Kidney (tissue), 14 donors: ENCODE results near the gene TTC7B. TPM values are rescaled to one million over a fixed set of nuclear protein-coding genes. Genes with fewer than 3 reads are reported as not detected.

Experiments used
- DNase-seq, 5 donors: peaks; one replicate each; pipeline ENCODE4 v3.0.0-alpha.2; 2013 to 2020
- FAIRE-seq: peaks from 2 replicates; lab custom pipeline; 2012; peaks lifted over from hg19 to GRCh38; lab: Jason Lieb, UNC
- H3K27ac ChIP-seq, 2 donors: one replicate each; pipeline ENCODE4 v1.7.0; 2013; ENCODE audit warnings: low read depth in 2 of 2, low read length in 2 of 2, inconsistent platforms in 1 of 2
- H3K27me3 ChIP-seq: one replicate; pipeline ENCODE4 v1.7.1; 2013; ENCODE audit warnings: low read length, inconsistent platforms; ENCODE audit not compliant: control insufficient read depth, insufficient read depth
- H3K36me3 ChIP-seq, 3 donors: one replicate each; pipeline versions ENCODE4 v1.7.0 to v1.7.1; 2013; ENCODE audit warnings: low read length in 3 of 3, control low read depth in 1 of 3, inconsistent platforms in 1 of 3; ENCODE audit not compliant: insufficient read depth in 3 of 3, control insufficient read depth in 2 of 3
- H3K4me1 ChIP-seq, 3 donors: one replicate each; pipeline versions ENCODE4 v1.7.0 to v1.7.1; 2013; ENCODE audit warnings: low read length in 3 of 3, inconsistent platforms in 1 of 3, low read depth in 1 of 3; ENCODE audit not compliant: control insufficient read depth in 2 of 3, insufficient read depth in 2 of 3
- H3K4me3 ChIP-seq, 3 donors: one replicate each; pipeline versions ENCODE4 v1.7.0 to v1.8.1; 2013; ENCODE audit warnings: low read length in 3 of 3, control low read depth in 1 of 3, inconsistent platforms in 1 of 3
- H3K9ac ChIP-seq, 3 donors: one replicate each; pipeline versions ENCODE4 v1.7.0 to v1.7.1; 2013; ENCODE audit warnings: low read length in 3 of 3, control low read depth in 1 of 3, inconsistent platforms in 1 of 3
- H3K9me3 ChIP-seq, 3 donors: one replicate each; pipeline versions ENCODE4 v1.7.0 to v1.7.1; 2013; ENCODE audit warnings: low read length in 3 of 3, control low read depth in 1 of 3, inconsistent platforms in 1 of 3; ENCODE audit not compliant: control insufficient read depth in 2 of 3, insufficient read depth in 1 of 3
- CTCF ChIP-seq: IDR thresholded peaks from 3 replicates; pipeline ENCODE4 v1.5.1; 2012; ENCODE audit warnings: mild to moderate bottlenecking, moderate library complexity, borderline replicate concordance; ENCODE audit not compliant: insufficient read depth; ENCODE audit errors: extremely low read depth
- intact Hi-C: fragments of 100-400 bp; cut with DNase I; formaldehyde crosslinking; loops from one replicate; pipeline ENCODE4 v1.11.1; 2022
- polyA plus RNA-seq: library from polyadenylated mRNA; stranded (reverse); fragments of 350-450 nt; fragmentation: Illumina TruSeq; extraction: RNeasy Lipid Tissue Mini Kit (QIAGEN cat#74804); gene quantifications from one replicate; pipeline ENCODE4 v1.2.3, GENCODE V29; 2014; ENCODE audit warnings: low read depth, low replicate concordance; ENCODE audit not compliant: insufficient read depth
- total RNA-seq: library from RNA; stranded (reverse); fragmentation: NEBNext Ultra II Directional; extraction: Animal tissue kit (Norgen Biotek cat#: 25700); gene quantifications from one replicate; pipeline ENCODE4 v1.2.1, GENCODE V29; 2021
- donor health status: control.
- donor health status: control.
- donor health status: control.
- donor health status: control.
- donor health status: control.
- donor health status: DM: yes; HTN: yes; CAD: no.
- donor health status: Normal renal cell carcinoma (clear cell type).

Gene TTC7B
- total and polyA plus RNA-seq, 2 donors from 2014 or later = 23.4 to 48.3 TPM

GRCh38 chr14:90596733-90597132 lies 219.5 kb downstream of the TTC7B start:
- Histone ChIP-seq H3K9me3 (no peaks in the 10 kb centered on the region), H3K9ac (no peak overlapping the region), H3K27me3 (no peaks in the 10 kb centered on the region), H3K4me3 (no peak overlapping the region), H3K4me1 (no peaks in the 10 kb centered on the region), H3K36me3 (no peaks in the 10 kb centered on the region), H3K27ac (no peak overlapping the region)
- intact Hi-C loops = no loop called here
- FAIRE-seq = no peak
- no peak for DNase-seq
- no peak for TF ChIP-seq CTCF

GRCh38 chr14:90593254-90594040 lies 222.8 kb downstream of the TTC7B start:
- no peaks in the 10 kb centered on the region for H3K4me1 ChIP-seq
- no peak overlapping the region for H3K9ac ChIP-seq
- H3K27ac ChIP-seq = no peak overlapping the region
- no peaks in the 10 kb centered on the region for H3K9me3 ChIP-seq
- FAIRE-seq = no peak
- H3K4me3 ChIP-seq = no peak overlapping the region
- no peak for DNase-seq
- H3K27me3 ChIP-seq = no peaks in the 10 kb centered on the region
- peaks cover 0 to 4% (median 2%) of the 10 kb centered on the region in 3 donors for H3K36me3 ChIP-seq
- TF ChIP-seq CTCF = no peak
- intact Hi-C loops = no loop called here

- Histone ChIP-seq H3K4me3 (no peak overlapping the region), H3K9me3 (no peaks in the 10 kb centered on the region), H3K36me3 (peaks cover 0 to 4% (median 2%) of the 10 kb centered on the region in 3 donors), H3K27ac (no peak overlapping the region), H3K9ac (no peak overlapping the region), H3K27me3 (no peaks in the 10 kb centered on the region), H3K4me1 (no peaks in the 10 kb centered on the region)
- FAIRE-seq (no peak), DNase-seq (no peak)
- TF ChIP-seq CTCF = no peak
- intact Hi-C loops = no loop called here
Observed at GRCh38 chr14:90592655-90593054, 223.6 kb downstream of the TTC7B start.
